Measurements from ENCODE around the gene CTDNEP1.

GRCh38 chr17:7252176-7253043, 876 bp upstream of the CTDNEP1 start, which contains the start of gene ELP5:
- peak in 1 of 2 donors; percentile 87 for TF ChIP-seq JUND (IDR thresholded peaks at IDR 0.05)
- no peak for TF ChIP-seq CTCF (IDR thresholded peaks at IDR 0.05; ENCODE audit: low read depth, low read length, missing input control)
- TF ChIP-seq REST (IDR thresholded peaks at IDR 0.05), result peak; percentile 62
- TF ChIP-seq HNF4A (conservative IDR thresholded peaks at IDR 0.05), result peak; percentile 54 to 56
- TF ChIP-seq MAX (IDR thresholded peaks at IDR 0.05), result no peak
- TF ChIP-seq ZBTB33 (IDR thresholded peaks at IDR 0.05), result no peak
